Neuronal stem cell (in vitro differentiated cells): ENCODE data around the gene FAM114A1.
A peak's percentile ranks its signal among the peaks of the same experiment; 100 is the strongest.

ENCODE experiments used
- DNase-seq: peaks from one replicate; pipeline ENCODE4 v3.0.0-alpha.2; 2013; ENCODE audit warnings: low spot score
- H2AFZ ChIP-seq: one replicate; pipeline ENCODE4 v1.6.1; 2013; ENCODE audit warnings: mild to moderate bottlenecking, low read length, inconsistent platforms
- H2AK5ac ChIP-seq: 2 replicates; pipeline ENCODE4 v1.6.1; 2013; ENCODE audit warnings: low read depth, mild to moderate bottlenecking, inconsistent platforms, low read length, moderate library complexity, mixed read lengths
- H2BK120ac ChIP-seq: 2 replicates; pipeline ENCODE4 v1.6.1; 2013; ENCODE audit warnings: low read depth, mild to moderate bottlenecking, inconsistent platforms, low read length, moderate library complexity, mixed read lengths
- H2BK12ac ChIP-seq: one replicate; pipeline ENCODE4 v1.6.1; 2013; ENCODE audit warnings: low read length, inconsistent platforms
- H2BK15ac ChIP-seq: 2 replicates; pipeline ENCODE4 v1.6.1; 2013; ENCODE audit warnings: mild to moderate bottlenecking, low read length, inconsistent platforms, mixed read lengths
- H2BK5ac ChIP-seq: one replicate; pipeline ENCODE4 v1.6.1; 2013; ENCODE audit warnings: inconsistent platforms, mild to moderate bottlenecking, low read length, moderate library complexity
- H3K14ac ChIP-seq: one replicate; pipeline ENCODE4 v1.6.1; 2013; ENCODE audit warnings: low read length, inconsistent platforms
- H3K18ac ChIP-seq: 2 replicates; pipeline ENCODE4 v1.6.1; 2013; ENCODE audit warnings: low read length, inconsistent platforms
- H3K23ac ChIP-seq: 2 replicates; pipeline ENCODE4 v1.6.1; 2013; ENCODE audit warnings: low read depth, mild to moderate bottlenecking, mixed read lengths, low read length, inconsistent platforms; ENCODE audit not compliant: poor library complexity
- H3K27ac ChIP-seq: replicated peaks from 3 replicates; pipeline ENCODE4 v1.5.1; 2013; ENCODE audit warnings: low read length, inconsistent platforms
- H3K27me3 ChIP-seq, 3 experiments: 2 replicates each; pipeline ENCODE4 v1.6.1; 2013; ENCODE audit warnings: low read length in 3 of 3, mild to moderate bottlenecking in 2 of 3, inconsistent platforms in 1 of 3, low read depth in 1 of 3, mixed read lengths in 1 of 3, moderate library complexity in 1 of 3; ENCODE audit not compliant: control insufficient read depth in 3 of 3, insufficient read depth in 3 of 3
- H3K36me3 ChIP-seq, 2 donors: replicated peaks in 1 of 2; 2 replicates each; pipeline ENCODE4 v1.6.1; 2013; ENCODE audit warnings: low read length in 2 of 2; ENCODE audit not compliant: control insufficient read depth in 2 of 2, insufficient read depth in 2 of 2
- H3K4ac ChIP-seq: 2 replicates; pipeline ENCODE4 v1.6.1; 2013; ENCODE audit warnings: inconsistent platforms, mild to moderate bottlenecking, low read length, moderate library complexity
- H3K4me1 ChIP-seq, 2 donors: 1 replicate in 1 of 2; 2 replicates in 1 of 2; pipeline ENCODE4 v1.6.1; 2013; ENCODE audit warnings: low read length in 2 of 2, low read depth in 1 of 2; ENCODE audit not compliant: control insufficient read depth in 2 of 2, insufficient read depth in 1 of 2
- H3K4me2 ChIP-seq: one replicate; pipeline ENCODE4 v1.6.1; 2013; ENCODE audit warnings: mild to moderate bottlenecking, low read length, inconsistent platforms; ENCODE audit not compliant: insufficient read depth, poor library complexity, severe bottlenecking
- H3K4me3 ChIP-seq, 2 donors: 2 replicates each; pipeline ENCODE4 v1.5.1; 2013; ENCODE audit warnings: low read length in 2 of 2, mild to moderate bottlenecking in 2 of 2, inconsistent platforms in 1 of 2, moderate library complexity in 1 of 2
- H3K79me1 ChIP-seq: one replicate; pipeline ENCODE4 v1.6.1; 2013; ENCODE audit warnings: low read depth, mild to moderate bottlenecking, inconsistent platforms, low read length, moderate library complexity
- H3K9ac ChIP-seq: one replicate; pipeline ENCODE4 v1.6.1; 2013; ENCODE audit warnings: mild to moderate bottlenecking, low read depth, low read length, inconsistent platforms; ENCODE audit not compliant: poor library complexity
- H3K9me3 ChIP-seq, 2 donors: replicated peaks in 1 of 2; 2 replicates each; pipeline versions ENCODE3 to v1.6.1; 2013; ENCODE audit warnings: low read length in 2 of 2, mild to moderate bottlenecking in 2 of 2, inconsistent platforms in 1 of 2, low read depth in 1 of 2, mixed read lengths in 1 of 2, moderate library complexity in 1 of 2; ENCODE audit not compliant: control insufficient read depth in 2 of 2, insufficient read depth in 1 of 2
- H4K8ac ChIP-seq: one replicate; pipeline ENCODE4 v1.6.1; 2013; ENCODE audit warnings: low read depth, mild to moderate bottlenecking, inconsistent platforms, low read length, moderate library complexity
- H4K91ac ChIP-seq: one replicate; pipeline ENCODE4 v1.6.1; 2013; ENCODE audit warnings: low read length, low read depth, mild to moderate bottlenecking, inconsistent platforms; ENCODE audit not compliant: poor library complexity
- WGBS, 2 donors: extraction: QIAGEN DNeasy Blood & Tissue Kit; methylation state at CpG; one replicate each; pipeline ENCODE4 v1.1.7; 2013; ENCODE audit warnings: missing lambda C conversion rate in 2 of 2, mixed read lengths in 1 of 2; ENCODE audit not compliant: insufficient read length in 2 of 2, insufficient replicate concordance in 1 of 2; ENCODE audit errors: extremely low coverage in 2 of 2; 5-methylcytosine and 5-hydroxymethylcytosine counted together

FAM114A1 gene

DNA sequence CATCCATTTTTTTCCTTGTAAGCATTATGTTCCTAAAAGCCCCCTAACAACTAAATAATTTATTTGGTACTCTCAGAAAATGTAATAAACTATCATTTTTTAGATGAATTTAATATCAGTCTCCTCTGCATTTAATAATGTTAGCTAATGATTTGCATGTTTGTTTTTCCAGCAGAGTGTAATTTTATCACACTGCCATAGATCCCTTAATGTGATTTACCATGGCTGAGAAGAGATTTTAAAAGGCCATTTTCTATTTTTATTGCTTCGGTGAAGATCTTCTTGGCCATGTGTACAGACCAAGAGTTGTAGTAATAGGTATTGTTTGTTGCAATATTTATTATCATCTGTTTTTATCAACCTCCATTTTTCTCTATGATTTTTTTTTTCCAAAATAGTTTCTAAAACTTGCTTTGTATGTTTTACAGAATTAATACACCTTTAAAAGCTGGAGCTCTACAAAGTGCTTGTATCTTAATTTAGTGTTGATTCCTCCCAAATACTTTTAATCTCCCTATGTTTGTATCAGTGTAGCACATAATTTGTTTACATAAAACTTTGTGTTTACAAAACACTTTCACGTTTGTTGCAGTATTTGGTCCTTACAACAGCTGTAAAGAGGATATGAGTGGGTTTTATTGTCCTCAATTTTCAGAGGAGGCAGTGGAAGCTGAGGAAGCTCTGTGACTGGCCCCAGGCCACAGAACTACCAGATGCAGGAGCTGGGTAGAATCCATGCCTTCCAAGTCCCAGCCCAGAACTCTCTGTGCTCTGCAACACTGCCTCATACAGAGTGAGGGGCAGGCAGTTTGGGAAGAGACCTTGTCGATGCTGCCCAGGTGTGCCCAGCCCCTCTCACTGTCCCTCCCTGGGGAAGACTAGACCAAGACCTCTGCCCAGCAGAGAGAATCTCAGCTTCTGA, 58.1 kb downstream of the FAM114A1 start:
- Histone ChIP-seq H3K27ac (no peak overlapping the region), H2BK12ac (no peak overlapping the region), H3K79me1 (no peaks in the 10 kb centered on the region), H3K36me3 (no peaks in the 10 kb centered on the region), H2BK15ac (no peak overlapping the region), H4K8ac (no peak overlapping the region), H3K9me3 (no peaks in the 10 kb centered on the region), H3K4ac (no peak overlapping the region), H3K18ac (peak overlapping the region; percentile 46), H3K27me3 (no peaks in the 10 kb centered on the region), H2AK5ac (no peak overlapping the region), H3K4me3 (no peak overlapping the region), H3K9ac (no peak overlapping the region), H3K14ac (no peak overlapping the region), H2BK120ac (no peak overlapping the region), H3K23ac (no peak overlapping the region), H4K91ac (no peak overlapping the region), H3K4me2 (no peak overlapping the region), H3K4me1 (peaks cover 9 to 19% of the 10 kb centered on the region in 2 donors), H2AFZ (no peak overlapping the region), H2BK5ac (no peak overlapping the region)
- no CpG with 5 or more reads among the region's 3 CpGs for WGBS, 2 donors
- no peak for DNase-seq

DNA sequence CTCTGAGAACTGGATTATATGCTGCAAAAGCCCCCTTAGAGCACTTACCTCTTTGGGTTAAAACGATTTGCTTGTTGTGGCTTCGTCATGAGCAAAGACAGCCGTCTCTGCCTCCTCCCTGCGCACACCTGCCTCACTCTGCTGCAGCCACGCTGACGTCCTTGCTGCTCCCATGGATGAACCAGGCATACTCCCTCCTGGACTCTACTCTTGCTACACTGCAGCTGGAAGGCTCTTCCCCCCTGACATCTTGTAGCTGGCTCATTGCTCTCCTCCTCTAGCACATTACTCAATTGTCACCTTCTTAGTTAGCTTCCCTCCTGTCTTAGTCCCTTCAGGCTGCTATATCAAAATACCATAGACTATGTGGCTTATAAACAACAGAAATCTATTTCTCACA, 59.3 kb downstream of the FAM114A1 start:
- H2BK120ac ChIP-seq: no peak overlapping the region
- H3K23ac ChIP-seq: no peak overlapping the region
- no peak overlapping the region for H4K91ac ChIP-seq
- no peak overlapping the region for H2BK12ac ChIP-seq
- H4K8ac ChIP-seq: no peak overlapping the region
- no peak overlapping the region for H3K4me3 ChIP-seq
- no peaks in the 10 kb centered on the region for H3K79me1 ChIP-seq
- H3K4me1 ChIP-seq: peaks cover 10 to 19% of the 10 kb centered on the region in 2 donors
- no peaks in the 10 kb centered on the region for H3K27me3 ChIP-seq
- H3K9me3 ChIP-seq: no peaks in the 10 kb centered on the region
- no peak overlapping the region for H2AK5ac ChIP-seq
- H3K4me2 ChIP-seq: no peak overlapping the region
- no peak overlapping the region for H3K4ac ChIP-seq
- H2BK15ac ChIP-seq: peak overlapping the region; percentile 38
- peak overlapping the region; percentile 31 for H3K18ac ChIP-seq
- no peak overlapping the region for H3K27ac ChIP-seq
- WGBS, 2 donors: no CpG with 5 or more reads among the region's 6 CpGs
- no peak overlapping the region for H2AFZ ChIP-seq
- no peak overlapping the region for H3K14ac ChIP-seq
- DNase-seq: no peak
- H3K9ac ChIP-seq: no peak overlapping the region
- no peaks in the 10 kb centered on the region for H3K36me3 ChIP-seq
- H2BK5ac ChIP-seq: no peak overlapping the region

DNA sequence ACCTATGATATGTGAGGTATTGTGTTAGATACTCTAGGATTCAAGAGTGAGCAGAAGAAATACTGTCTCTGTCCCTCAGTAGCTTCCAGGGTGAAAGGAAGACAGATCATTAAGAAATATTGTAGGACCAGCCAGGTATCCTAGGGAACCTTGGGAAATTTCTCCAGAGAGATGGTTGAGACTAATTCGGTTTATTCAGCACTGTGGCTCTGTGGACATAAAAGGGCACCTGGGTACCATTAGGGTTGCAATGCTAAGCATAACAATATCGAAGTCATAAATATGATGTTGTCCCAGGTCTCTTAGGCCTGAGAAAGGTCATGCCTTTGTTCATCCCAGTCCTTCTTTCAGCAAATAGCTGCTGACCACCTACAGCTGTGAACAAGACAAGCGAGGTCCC, 61.0 kb downstream of the FAM114A1 start:
- Histone ChIP-seq H3K9ac (no peak overlapping the region), H3K79me1 (no peaks in the 10 kb centered on the region), H3K4me2 (no peak overlapping the region), H3K18ac (peak overlapping the region; percentile 70), H3K36me3 (no peaks in the 10 kb centered on the region), H4K8ac (no peak overlapping the region), H2AK5ac (peak overlapping the region; percentile 78), H4K91ac (no peak overlapping the region), H3K9me3 (no peaks in the 10 kb centered on the region), H2BK15ac (peak overlapping the region; percentile 50), H2BK5ac (no peak overlapping the region), H2AFZ (no peak overlapping the region), H2BK12ac (peak overlapping the region; percentile 89), H3K27ac (no peak overlapping the region), H3K14ac (no peak overlapping the region), H2BK120ac (no peak overlapping the region), H3K4ac (no peak overlapping the region), H3K23ac (no peak overlapping the region), H3K27me3 (no peaks in the 10 kb centered on the region), H3K4me3 (peak overlapping the region in 1 of 2 donors; percentile 26), H3K4me1 (peaks cover 10 to 17% of the 10 kb centered on the region in 2 donors)
- no peak for DNase-seq
- WGBS, 2 donors: no CpG with 5 or more reads among the region's 3 CpGs

DNA sequence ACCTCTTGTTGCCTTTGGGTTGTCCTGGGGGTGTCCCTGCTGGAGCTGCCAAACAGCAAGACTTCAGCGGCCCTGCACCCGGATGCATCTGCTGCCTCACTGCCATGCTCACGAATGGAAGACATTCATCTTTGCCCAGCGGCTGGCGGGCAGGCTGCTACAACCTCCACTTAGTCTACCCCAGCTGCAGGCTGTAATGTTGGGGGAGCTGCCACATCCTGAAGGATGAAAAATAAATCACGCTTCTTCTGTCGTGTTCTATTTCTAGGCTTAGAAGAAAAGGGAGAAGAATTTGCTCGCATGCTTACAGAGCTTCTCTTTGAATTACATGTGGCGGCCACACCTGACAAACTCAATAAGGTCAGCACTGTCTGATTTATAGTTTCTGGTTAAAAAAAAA, 61.4 kb downstream of the FAM114A1 start:
- H3K9me3 ChIP-seq: no peaks in the 10 kb centered on the region
- no peak overlapping the region for H3K27ac ChIP-seq
- H3K23ac ChIP-seq: no peak overlapping the region
- peak overlapping the region; percentile 70 for H3K18ac ChIP-seq
- H2BK15ac ChIP-seq: peak overlapping the region; percentile 50
- H3K4ac ChIP-seq: no peak overlapping the region
- no peak overlapping the region for H4K8ac ChIP-seq
- H2AK5ac ChIP-seq: peak overlapping the region; percentile 78
- no peak overlapping the region for H2AFZ ChIP-seq
- no CpG with 5 or more reads among the region's 9 CpGs for WGBS, 2 donors
- H4K91ac ChIP-seq: no peak overlapping the region
- no peak for DNase-seq
- no peak overlapping the region for H2BK5ac ChIP-seq
- peaks cover 10 to 17% of the 10 kb centered on the region in 2 donors for H3K4me1 ChIP-seq
- H2BK120ac ChIP-seq: no peak overlapping the region
- no peak overlapping the region for H3K9ac ChIP-seq
- no peaks in the 10 kb centered on the region for H3K79me1 ChIP-seq
- H3K4me2 ChIP-seq: no peak overlapping the region
- no peaks in the 10 kb centered on the region for H3K27me3 ChIP-seq
- H3K36me3 ChIP-seq: no peaks in the 10 kb centered on the region
- peak overlapping the region in 1 of 2 donors; percentile 26 for H3K4me3 ChIP-seq
- no peak overlapping the region for H3K14ac ChIP-seq
- H2BK12ac ChIP-seq: peak overlapping the region; percentile 89
